Natural killer cell (primary cell): ENCODE data around the gene SLC16A11. TPM values are rescaled to one million over a fixed set of nuclear protein-coding genes. Genes with fewer than 3 reads are reported as not detected.
A peak's percentile ranks its signal among the peaks of the same experiment; 100 is the strongest.

Source experiments
- ATAC-seq, 3 donors: fragments of 150-1000 bp in 2 of 3; fragments of 200-7000 bp in 1 of 3; cut with Tn5 transposase; 1 replicate in 1 of 3; 2 replicates in 2 of 3; pipeline ENCODE4 v1.10.0; 2021; ENCODE audit warnings: mild to moderate bottlenecking in 2 of 3, moderate library complexity in 2 of 3
- DNase-seq, 2 donors: peaks; one replicate each; pipeline versions ENCODE4 v3.0.0 to v3.0.0-alpha.2; 2013 to 2021; ENCODE audit warnings: mixed read lengths in 1 of 2
- H3K27ac ChIP-seq: one replicate; pipeline ENCODE4 v1.5.1; 2013; ENCODE audit warnings: mild to moderate bottlenecking, low read length
- H3K27me3 ChIP-seq: one replicate; pipeline ENCODE4 v1.6.1; 2013; ENCODE audit warnings: low read length; ENCODE audit not compliant: control insufficient read depth, insufficient read depth
- H3K36me3 ChIP-seq: one replicate; pipeline ENCODE4 v1.6.1; 2013; ENCODE audit warnings: low read length; ENCODE audit not compliant: control insufficient read depth, insufficient read depth
- H3K4me1 ChIP-seq: one replicate; pipeline ENCODE4 v1.6.1; 2013; ENCODE audit warnings: low read length; ENCODE audit not compliant: control insufficient read depth, insufficient read depth
- H3K4me3 ChIP-seq: one replicate; pipeline ENCODE4 v1.5.1; 2013; ENCODE audit warnings: low read length
- H3K9me3 ChIP-seq: one replicate; pipeline ENCODE4 v1.6.1; 2013; ENCODE audit warnings: low read length; ENCODE audit not compliant: control insufficient read depth, insufficient read depth
- H3K27ac Mint-ChIP-seq, 2 donors: one replicate each; pipeline ENCODE4 v1.8.0; 2022; ENCODE audit warnings: mild to moderate bottlenecking in 2 of 2, mixed read lengths in 2 of 2, moderate library complexity in 1 of 2
- H3K27me3 Mint-ChIP-seq, 2 donors: one replicate each; pipeline ENCODE4 v1.8.0; 2022; ENCODE audit warnings: low read depth in 2 of 2, mixed read lengths in 2 of 2
- H3K36me3 Mint-ChIP-seq: one replicate; pipeline ENCODE4 v1.8.0; 2022; ENCODE audit warnings: mixed read lengths
- H3K4me1 Mint-ChIP-seq, 2 donors: one replicate each; pipeline ENCODE4 v1.8.0; 2022; ENCODE audit warnings: mixed read lengths in 2 of 2
- H3K4me3 Mint-ChIP-seq: one replicate; pipeline ENCODE4 v1.8.0; 2022; ENCODE audit warnings: mild to moderate bottlenecking, moderate library complexity, mixed read lengths
- H3K9me3 Mint-ChIP-seq, 2 donors: one replicate each; pipeline ENCODE4 v1.8.0; 2022; ENCODE audit warnings: mixed read lengths in 2 of 2
- WGBS: methylation state at CpG from one replicate; pipeline ENCODE4 v1.1.7; 2013; ENCODE audit warnings: missing lambda C conversion rate; ENCODE audit not compliant: insufficient coverage; 5-methylcytosine and 5-hydroxymethylcytosine counted together
- intact Hi-C: fragments of 100-400 bp; cut with micrococcal nuclease; formaldehyde crosslinking; loops from one replicate; pipeline ENCODE4 v1.14.2; 2022
- total RNA-seq, 4 donors: library from RNA; stranded (reverse); fragments of 120-200 nt in 1 of 4; gene quantifications; one replicate each; pipeline versions ENCODE4 v1.2.3 to v1.2.4, GENCODE V29; 2013 to 2022
- TF ChIP-seq, protein P1 (sequence below): fragments of 200-600 bp; IDR thresholded peaks from one replicate; pipeline ENCODE4 v1.8.0; 2022; ENCODE audit warnings: antibody characterized with exemption

The SLC16A11 gene
- total RNA-seq, 3 donors from 2014 or later (not counting 1 experiment from before 2014, with no cell fraction given), result 1.2 to 2.5 (median 1.6) TPM

DNA sequence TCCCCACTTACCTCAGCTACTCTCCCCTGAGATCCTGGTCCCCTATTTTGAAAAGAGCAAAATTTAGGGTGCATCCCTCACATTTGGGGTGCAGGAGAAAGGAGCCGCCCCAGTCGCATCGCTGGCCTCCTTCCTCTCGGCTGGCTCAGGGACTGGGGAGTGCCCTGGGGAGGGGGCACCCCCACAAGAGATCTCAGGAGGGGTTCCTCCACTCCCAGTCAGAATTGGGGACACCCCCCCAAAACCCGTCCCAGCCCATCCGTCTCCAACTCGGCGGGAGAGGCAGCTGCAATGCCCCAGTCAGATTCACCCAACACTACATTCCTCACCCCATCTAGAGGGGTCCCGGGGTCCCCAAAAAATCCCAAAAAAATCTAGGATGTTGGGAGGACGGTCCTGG lies 24.5 kb downstream of the SLC16A11 start:
- no peak overlapping the region for H3K27ac ChIP-seq
- TF ChIP-seq, protein P1, sequence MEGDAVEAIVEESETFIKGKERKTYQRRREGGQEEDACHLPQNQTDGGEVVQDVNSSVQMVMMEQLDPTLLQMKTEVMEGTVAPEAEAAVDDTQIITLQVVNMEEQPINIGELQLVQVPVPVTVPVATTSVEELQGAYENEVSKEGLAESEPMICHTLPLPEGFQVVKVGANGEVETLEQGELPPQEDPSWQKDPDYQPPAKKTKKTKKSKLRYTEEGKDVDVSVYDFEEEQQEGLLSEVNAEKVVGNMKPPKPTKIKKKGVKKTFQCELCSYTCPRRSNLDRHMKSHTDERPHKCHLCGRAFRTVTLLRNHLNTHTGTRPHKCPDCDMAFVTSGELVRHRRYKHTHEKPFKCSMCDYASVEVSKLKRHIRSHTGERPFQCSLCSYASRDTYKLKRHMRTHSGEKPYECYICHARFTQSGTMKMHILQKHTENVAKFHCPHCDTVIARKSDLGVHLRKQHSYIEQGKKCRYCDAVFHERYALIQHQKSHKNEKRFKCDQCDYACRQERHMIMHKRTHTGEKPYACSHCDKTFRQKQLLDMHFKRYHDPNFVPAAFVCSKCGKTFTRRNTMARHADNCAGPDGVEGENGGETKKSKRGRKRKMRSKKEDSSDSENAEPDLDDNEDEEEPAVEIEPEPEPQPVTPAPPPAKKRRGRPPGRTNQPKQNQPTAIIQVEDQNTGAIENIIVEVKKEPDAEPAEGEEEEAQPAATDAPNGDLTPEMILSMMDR, result no peak
- peaks cover 73% of the 10 kb centered on the region for H3K4me1 ChIP-seq
- Mint-ChIP-seq H3K36me3 (no peaks in the 10 kb centered on the region), H3K27me3 (no peaks in the 10 kb centered on the region), H3K4me1 (peaks cover 61 to 85% of the 10 kb centered on the region in 2 donors), H3K9me3 (no peaks in the 10 kb centered on the region), H3K4me3 (no peak overlapping the region), H3K27ac (peak overlapping the region in 1 of 2 donors; percentile 96)
- no peak overlapping the region for H3K4me3 ChIP-seq
- no peak for DNase-seq
- no peaks in the 10 kb centered on the region for H3K27me3 ChIP-seq
- H3K36me3 ChIP-seq, result peaks cover 8% of the 10 kb centered on the region
- 90% methylated on average over 10 of the region's 10 CpGs for WGBS
- intact Hi-C loops, result loop anchor here (10.0 kb wide), 2 partner anchors 265 to 665 kb away; partner anchors contain the start of genes TP53, WRAP53 and XAF1
- H3K9me3 ChIP-seq, result no peaks in the 10 kb centered on the region
- no peak for ATAC-seq

DNA sequence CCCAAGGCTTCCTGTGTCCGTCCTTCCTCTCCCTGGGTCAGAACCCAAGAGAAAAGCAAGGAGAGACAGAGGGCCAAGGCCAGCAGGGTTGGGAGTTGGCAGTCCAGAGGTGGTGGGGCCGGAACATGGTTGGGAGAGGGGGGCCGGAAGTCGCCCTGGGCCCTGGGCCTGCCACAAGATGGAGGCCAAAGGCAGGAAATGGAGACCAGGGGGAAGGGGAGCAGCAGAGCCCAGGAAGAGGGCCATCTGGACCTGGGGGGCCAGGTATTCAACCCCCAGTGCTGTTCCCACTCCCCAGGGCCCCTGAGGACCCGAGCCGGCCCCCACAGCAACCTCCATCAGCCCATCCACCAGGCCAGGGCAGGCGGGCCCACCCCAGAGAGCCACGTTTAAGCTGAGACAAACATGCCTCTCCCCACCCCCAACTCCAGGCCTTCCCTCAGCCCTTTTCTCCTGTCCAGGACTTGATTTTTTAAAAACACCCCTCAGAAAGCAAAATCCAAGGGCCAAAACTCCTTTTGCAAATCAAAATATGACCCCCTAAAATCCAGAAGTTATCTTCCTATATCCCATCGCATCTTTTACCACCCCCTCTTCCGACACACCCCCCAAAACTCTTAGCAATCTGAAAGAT lies 25.4 kb downstream of the SLC16A11 start:
- 84% methylated on average over 10 of the region's 10 CpGs for WGBS
- H3K4me3 Mint-ChIP-seq, result peak overlapping the region; percentile 75

DNA sequence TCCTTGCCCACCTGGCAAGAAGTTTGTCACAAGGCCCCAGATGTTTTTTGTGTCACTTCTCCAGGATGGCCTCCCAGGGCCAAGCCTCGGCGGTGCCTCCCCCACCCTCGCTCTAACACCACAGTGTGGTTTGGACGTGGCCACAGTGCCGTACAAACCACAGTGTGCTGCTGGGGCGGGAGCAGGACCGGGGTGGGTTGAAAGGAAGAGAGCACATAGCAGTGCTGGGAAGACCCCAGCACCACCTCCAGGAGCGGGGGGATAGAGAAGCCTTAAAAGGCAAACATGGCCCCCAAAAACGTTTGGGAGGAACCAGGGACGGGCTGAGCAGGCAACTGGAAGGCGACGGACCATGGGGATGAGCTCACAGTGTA lies 26.1 kb downstream of the SLC16A11 start:
- WGBS, result 26% methylated on average over 12 of the region's 12 CpGs
- Histone ChIP-seq H3K4me1 (peaks cover 72% of the 10 kb centered on the region), H3K36me3 (peaks cover 8% of the 10 kb centered on the region), H3K9me3 (no peaks in the 10 kb centered on the region), H3K27ac (no peak overlapping the region), H3K27me3 (no peaks in the 10 kb centered on the region), H3K4me3 (no peak overlapping the region)
- TF ChIP-seq, protein P1, result no peak
- peaks cover 68 to 83% of the 10 kb centered on the region in 2 donors for H3K4me1 Mint-ChIP-seq
- no peaks in the 10 kb centered on the region for H3K36me3 Mint-ChIP-seq
- intact Hi-C loops, result loop anchor here (10.0 kb wide), 2 partner anchors 263 to 667 kb away; partner anchors contain the start of genes TP53, WRAP53 and XAF1
- H3K9me3 Mint-ChIP-seq, result no peaks in the 10 kb centered on the region
- peak overlapping the region; percentile 96 to 100 for H3K27ac Mint-ChIP-seq
- DNase-seq (peak in 1 of 2 donors; percentile 52), ATAC-seq (no peak)
- peak overlapping the region; percentile 75 for H3K4me3 Mint-ChIP-seq
- no peaks in the 10 kb centered on the region for H3K27me3 Mint-ChIP-seq

More for the DNA sequence above, 25.4 kb downstream of the SLC16A11 start:
- H3K27ac ChIP-seq, result no peak overlapping the region
- intact Hi-C loops, result loop anchor here (10.0 kb wide), 2 partner anchors 264 to 666 kb away; partner anchors contain the start of genes TP53, WRAP53 and XAF1
- no peaks in the 10 kb centered on the region for H3K27me3 ChIP-seq
- Mint-ChIP-seq H3K9me3 (no peaks in the 10 kb centered on the region), H3K4me1 (peaks cover 67 to 83% of the 10 kb centered on the region in 2 donors), H3K27ac (peak overlapping the region; percentile 96 to 100), H3K27me3 (no peaks in the 10 kb centered on the region), H3K36me3 (no peaks in the 10 kb centered on the region)
- peaks cover 8% of the 10 kb centered on the region for H3K36me3 ChIP-seq
- TF ChIP-seq, protein P1, result no peak
- peaks cover 73% of the 10 kb centered on the region for H3K4me1 ChIP-seq
- H3K4me3 ChIP-seq, result no peak overlapping the region
- ATAC-seq (no peak), DNase-seq (no peak)
- no peaks in the 10 kb centered on the region for H3K9me3 ChIP-seq
